ENCODE results near the gene CAMTA2.
"Not testable (repeated sequence)": the region's sequence is repeated elsewhere in the genome, so short reads cannot be mapped to it uniquely, and the experiment has no call there.

The CAMTA2 gene

DNA sequence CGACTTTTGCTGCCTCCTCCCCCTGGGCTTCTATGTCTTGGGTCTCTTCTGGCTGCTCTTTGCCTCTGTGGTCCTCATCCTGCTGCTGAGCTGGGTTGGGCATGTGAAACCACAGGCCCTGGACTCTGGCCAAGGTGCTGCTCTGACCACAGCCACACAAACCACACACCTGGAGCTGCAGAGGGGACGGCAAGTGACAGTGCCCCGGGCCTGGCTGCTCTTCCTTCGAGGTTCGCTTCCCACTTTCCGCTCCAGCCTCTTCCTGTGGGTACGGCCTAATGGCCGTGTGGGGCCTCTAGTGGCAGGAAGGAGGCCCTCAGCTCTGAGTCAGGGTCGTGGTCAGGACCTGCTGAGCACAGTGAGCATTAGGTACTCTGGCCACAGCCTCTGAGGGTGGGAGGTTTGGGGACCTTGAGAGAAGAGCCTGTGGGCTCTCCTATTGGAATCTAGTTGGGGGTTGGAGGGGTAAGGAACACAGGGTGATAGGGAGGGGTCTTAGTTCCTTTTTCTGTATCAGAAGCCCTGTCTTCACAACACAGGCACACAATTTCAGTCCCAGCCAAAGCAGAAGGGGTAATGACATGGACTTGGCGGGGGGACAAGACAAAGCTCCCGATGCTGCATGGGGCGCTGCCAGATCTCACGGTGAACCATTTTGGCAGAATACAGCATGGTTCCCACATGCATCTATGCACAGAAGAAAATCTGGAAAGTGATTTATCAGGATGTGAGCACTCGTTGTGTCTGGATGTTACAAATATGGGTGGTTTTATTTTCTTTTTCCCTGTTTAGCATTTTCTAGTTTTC lies 53.1 kb downstream of the CAMTA2 start:
- DNase-seq (ENCODE audit: low read depth): no peak

DNA sequence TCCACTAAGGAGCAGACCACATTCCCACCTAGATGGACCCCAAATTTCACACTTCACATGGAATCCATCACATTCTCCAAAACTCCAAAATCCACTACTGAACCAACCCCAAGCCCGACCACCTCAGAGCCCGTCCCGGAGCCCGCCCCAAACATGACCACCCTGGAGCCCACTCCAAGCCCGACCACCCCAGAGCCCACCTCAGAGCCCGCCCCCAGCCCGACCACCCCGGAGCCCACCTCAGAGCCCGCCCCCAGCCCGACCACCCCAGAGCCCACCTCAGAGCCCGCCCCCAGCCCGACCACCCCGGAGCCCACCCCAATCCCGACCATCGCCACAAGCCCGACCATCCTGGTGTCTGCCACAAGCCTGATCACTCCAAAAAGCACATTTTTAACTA lies 53.8 kb downstream of the CAMTA2 start:
- DNase-seq (ENCODE audit: low read depth): no peak

DNA sequence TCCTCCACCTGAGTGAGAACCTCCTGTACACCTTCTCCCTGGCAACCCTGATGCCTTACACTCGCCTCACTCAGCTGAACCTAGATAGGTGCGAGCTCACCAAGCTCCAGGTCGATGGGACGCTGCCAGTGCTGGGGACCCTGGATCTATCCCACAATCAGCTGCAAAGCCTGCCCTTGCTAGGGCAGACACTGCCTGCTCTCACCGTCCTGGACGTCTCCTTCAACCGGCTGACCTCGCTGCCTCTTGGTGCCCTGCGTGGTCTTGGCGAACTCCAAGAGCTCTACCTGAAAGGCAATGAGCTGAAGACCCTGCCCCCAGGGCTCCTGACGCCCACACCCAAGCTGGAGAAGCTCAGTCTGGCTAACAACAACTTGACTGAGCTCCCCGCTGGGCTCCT lies 54.7 kb downstream of the CAMTA2 start:
- DNase-seq (ENCODE audit: low read depth): no peak

DNA sequence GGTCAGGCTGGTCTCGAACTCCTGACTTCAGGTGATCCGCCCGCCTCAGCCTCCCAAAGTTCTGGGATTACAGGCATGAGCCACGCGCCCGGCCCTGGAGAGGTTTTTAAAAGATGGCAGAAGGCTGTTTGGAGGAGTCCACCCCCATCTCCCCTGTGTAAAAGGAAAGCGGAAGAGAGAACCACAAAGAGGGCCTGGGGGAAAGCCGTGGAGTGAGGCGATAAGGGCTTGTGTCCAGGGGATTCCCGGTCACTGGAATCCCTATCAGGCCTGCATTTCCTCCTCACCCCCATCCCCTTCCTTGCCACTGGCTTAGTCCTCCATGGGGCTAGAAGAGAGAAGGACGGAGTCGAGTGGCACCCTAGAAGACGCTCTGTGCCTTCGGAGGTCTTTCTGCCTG lies 55.5 kb downstream of the CAMTA2 start, which contains the start of gene GP1BA:
Gene GP1BA, plus strand, starts transcription at position 315 of the 400 bp plus-strand sequence. CDS start 328 bp downstream, outside the sequence.
- no peak for DNase-seq (ENCODE audit: low read depth)

DNA sequence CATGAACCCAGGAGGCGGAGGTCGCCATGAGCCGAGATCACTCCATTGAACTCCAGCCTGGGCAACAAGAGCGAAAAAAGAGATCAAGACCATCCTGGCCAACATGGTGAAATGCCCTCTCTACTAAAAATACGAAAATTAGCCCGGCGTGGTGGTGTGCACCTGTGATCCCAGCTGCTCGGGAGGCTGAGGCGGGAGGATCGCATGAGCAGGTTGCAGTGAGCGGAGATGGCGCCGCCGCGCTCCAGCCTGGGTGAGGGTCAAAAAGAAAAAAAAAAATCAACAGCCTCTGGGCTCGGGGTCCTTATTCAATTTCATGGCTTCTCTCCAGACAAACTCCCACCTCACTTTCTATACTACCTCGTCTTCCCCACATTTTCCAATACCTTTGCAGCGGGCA lies 58.6 kb downstream of the CAMTA2 start:
- no peak for DNase-seq (ENCODE audit: low read depth)

DNA sequence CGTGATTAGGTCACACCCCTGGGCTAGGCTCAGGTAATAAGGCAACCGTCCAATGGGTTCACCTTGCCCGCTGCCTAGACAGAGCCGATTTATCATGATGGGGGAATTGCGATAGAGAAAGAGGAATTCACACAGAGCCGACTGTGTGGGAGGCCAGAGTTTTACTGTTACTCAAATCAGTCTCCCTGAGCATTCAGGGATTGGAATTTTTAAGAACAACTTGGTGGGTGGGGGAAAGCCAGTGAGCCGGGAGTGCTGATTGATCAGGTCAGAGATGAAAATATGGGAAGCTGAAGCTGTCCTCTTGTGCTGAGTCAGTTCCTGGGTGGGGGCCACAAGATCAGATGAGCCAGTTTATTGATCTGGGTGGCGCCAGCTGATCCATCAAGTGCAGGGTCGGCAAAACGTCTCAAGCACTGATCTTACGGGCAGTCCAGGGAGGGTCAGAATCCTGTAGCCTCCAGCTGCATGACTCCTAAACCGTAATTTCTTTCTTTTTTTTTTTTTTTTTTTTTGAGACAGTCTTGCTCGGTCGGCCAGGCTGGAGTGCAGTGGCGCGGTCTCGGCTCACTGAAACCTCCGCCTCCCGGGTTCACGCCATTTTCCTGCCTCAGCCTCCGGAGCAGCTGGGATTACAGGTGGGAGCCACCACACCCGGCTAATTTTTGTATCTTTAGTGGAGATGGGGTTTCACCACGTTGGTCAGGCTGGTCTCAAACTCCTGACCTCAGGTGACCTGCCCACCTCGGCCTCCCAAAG lies 60.7 kb downstream of the CAMTA2 start:
- not testable (repeated sequence) for DNase-seq (ENCODE audit: low read depth)

DNA sequence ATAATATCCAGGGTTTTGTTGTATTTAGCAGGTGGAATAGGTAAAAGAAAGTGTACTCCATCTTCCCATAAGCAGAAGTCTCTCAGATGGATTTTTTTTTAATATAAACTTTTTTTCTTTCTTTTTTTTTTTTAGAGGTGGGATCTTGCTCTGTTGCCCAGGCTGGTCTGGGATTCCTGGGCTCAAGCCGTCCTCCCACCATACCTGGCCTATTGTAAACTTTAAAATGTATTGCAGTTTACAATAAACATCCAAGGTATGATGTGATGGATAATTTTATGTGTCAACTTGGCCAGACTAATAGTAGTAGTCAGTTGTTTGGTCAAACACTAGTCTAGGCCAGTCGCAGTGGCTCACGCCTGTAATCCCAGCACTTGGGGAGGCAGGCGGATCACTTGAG lies 66.2 kb downstream of the CAMTA2 start:
- DNase-seq (ENCODE audit: low read depth): no peak

DNA sequence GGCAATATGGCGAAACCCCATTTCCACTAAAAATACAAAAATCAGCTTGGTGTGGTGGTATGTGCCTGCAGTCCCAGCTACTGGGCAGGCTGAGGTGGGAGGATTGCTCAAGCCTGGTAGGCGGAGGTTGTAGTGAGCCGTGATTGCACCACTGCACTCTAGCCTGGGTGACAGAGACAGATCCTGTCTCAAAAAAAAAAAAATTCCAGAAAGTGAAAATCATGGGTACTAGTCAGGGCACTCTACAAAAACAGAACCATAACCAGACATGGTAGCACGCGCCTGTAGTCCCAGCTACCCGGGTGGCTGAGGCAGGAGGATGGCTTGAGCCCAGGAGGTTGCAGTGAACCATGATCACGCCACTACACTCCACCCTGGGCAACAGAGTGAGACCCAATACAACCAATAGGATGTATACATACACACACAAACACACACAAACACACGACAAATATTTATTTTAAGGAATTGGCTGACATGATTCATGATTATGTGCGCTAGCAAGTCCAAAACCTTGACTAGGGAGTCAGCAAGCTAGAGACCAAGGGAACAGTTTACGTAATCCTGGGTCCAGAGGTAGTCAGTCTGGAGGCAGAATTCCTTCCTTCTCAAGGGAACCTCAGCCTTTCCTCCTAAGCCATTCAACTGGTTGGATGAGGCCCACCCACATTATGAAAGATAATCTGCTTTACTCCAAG lies 67.0 kb downstream of the CAMTA2 start:
- no peak for DNase-seq (ENCODE audit: low read depth)

DNA sequence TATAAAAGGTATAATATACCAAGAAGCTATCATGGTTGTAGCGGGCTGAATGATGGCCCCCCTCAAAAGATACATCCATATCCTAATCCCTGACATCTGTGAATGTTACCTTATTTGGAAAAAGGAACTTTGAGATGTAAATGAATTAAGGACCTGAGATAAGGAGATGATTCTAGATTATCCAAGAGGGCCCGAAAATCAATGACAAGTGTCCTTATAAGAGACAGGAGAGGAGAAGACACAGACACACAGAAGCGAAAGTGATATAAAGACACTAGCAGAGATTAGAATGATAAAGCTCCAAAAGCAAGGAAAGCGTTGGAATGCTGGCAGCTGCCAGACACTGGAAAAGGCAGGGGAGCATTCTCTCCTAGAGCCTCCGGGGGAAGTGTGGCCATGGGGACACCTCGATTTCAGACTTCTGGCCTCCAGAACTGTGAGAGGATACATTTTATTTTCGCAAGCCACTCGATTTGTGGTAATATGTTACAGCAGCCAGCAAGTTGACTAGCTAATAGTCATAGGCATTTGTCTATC lies 67.9 kb downstream of the CAMTA2 start:
- no peak for DNase-seq (ENCODE audit: low read depth)
